ENCODE measurements around the gene COL9A3. TPM values are rescaled to one million over a fixed set of nuclear protein-coding genes. Genes with fewer than 3 reads are reported as not detected.

Gene COL9A3
- 115 to 136 TPM (median 123 TPM) in 3 replicates for total RNA-seq (2021)
- Bru-seq, nascent RNA, result percentile 46 among the genes with signal in this experiment
- long read RNA-seq, experiment 1, transcript COL9A3-215 (32 exons, 2,497 nt), result major isoform, 125 of 228 reads
- long read RNA-seq, experiment 1, partial matches to known transcripts, result 47 of 228 reads
- long read RNA-seq, experiment 1, other reads (novel, unspliced or antisense), result 53 of 228 reads
- long read RNA-seq, experiment 2, partial matches to known transcripts, result 23 of 55 reads
- long read RNA-seq, experiment 2, other reads (novel, unspliced or antisense), result 28 of 55 reads
- long read RNA-seq, experiment 3, partial matches to known transcripts, result 3 of 7 reads
- long read RNA-seq, experiment 3, other reads (novel, unspliced or antisense), result 4 of 7 reads

GRCh38 chr20:62816884-62817873 lies at the start of gene COL9A3:
TSS of gene COL9A3 (plus strand) at chr20:62817050. CDS start at chr20:62817065, 15 bp downstream.
- no peak for TF ChIP-seq AR (CRISPR knock-in tag; IDR thresholded peaks at IDR 0.05)
- no peak for TF ChIP-seq IRF2 (CRISPR knock-in tag; IDR thresholded peaks at IDR 0.05; ENCODE audit: borderline replicate concordance, low read depth)
- TF ChIP-seq FOXP4 (CRISPR knock-in tag; IDR thresholded peaks at IDR 0.05), result peak; percentile 56; the same call in 1 of the 2 replicates
- TF ChIP-seq ETV6 (CRISPR knock-in tag; IDR thresholded peaks at IDR 0.05), result 0 out of 2 replicates have a peak, but pooled peaks have one; percentile 12
- no peak for TF ChIP-seq SMAD4 (CRISPR knock-in tag; IDR thresholded peaks at IDR 0.05)
- no peak for TF ChIP-seq CREB1 (CRISPR knock-in tag; IDR thresholded peaks at IDR 0.05)
- TF ChIP-seq ATF1 (CRISPR knock-in tag; IDR thresholded peaks at IDR 0.05), result no peak
- no peak for TF ChIP-seq PREB (CRISPR knock-in tag; IDR thresholded peaks at IDR 0.05; ENCODE audit: borderline replicate concordance)
- 0 out of 2 replicates have a peak, but pooled peaks have one; percentile 34 for TF ChIP-seq E2F5 (CRISPR knock-in tag; IDR thresholded peaks at IDR 0.05)
- ATAC-seq (peak; percentile 10), DNase-seq (ENCODE audit: low spot score) (peak; percentile 50)
- H3K27ac Mint-ChIP-seq, result 0 out of 2 replicates have a peak within 1 kb of the TSS, but pooled peaks have one; percentile 76
- H3K4me1 Mint-ChIP-seq, result peaks cover 14% of the 10 kb centered on the region
- ChIA-PET CTCF (interaction anchor here (1.0 to 3.3 kb wide), 7 partner anchors 10 to 214 kb away, joined by 3 to 16 read pairs (median 7); partner anchors contain the start of gene NTSR1), POLR2A (interaction anchor here (1.1 to 2.2 kb wide), 3 partner anchors 8 to 174 kb away, joined by 3 to 12 read pairs (median 4); partner anchors contain the start of genes MRGBP and SLCO4A1)
- peak within 1 kb of the TSS; percentile 65 for H3K4me3 Mint-ChIP-seq
- no peaks in the 10 kb centered on the region; the same call in 1 of the 2 replicates for H3K27me3 Mint-ChIP-seq (ENCODE audit: low read depth)
- no peaks in the 10 kb centered on the region for H3K36me3 Mint-ChIP-seq
- no peaks in the 10 kb centered on the region for H3K9me3 Mint-ChIP-seq

- H3K4me3 Mint-ChIP-seq, result no peak overlapping the region
- POLR2A ChIA-PET, result interaction anchor here (0.7 kb wide), 1 partner anchor 23 kb away, joined by 3 read pairs; no protein-coding TSS in a partner anchor
- TF ChIP-seq FOXP4 (CRISPR knock-in tag; IDR thresholded peaks at IDR 0.05), result no peak
- no peak for TF ChIP-seq SP1 (CRISPR knock-in tag; conservative IDR thresholded peaks at IDR 0.05)
- TF ChIP-seq TEAD4 (CRISPR knock-in tag; IDR thresholded peaks at IDR 0.05), result no peak
- no peak for TF ChIP-seq ZBTB43 (CRISPR knock-in tag; IDR thresholded peaks at IDR 0.05)
- no peak for TF ChIP-seq E2F5 (CRISPR knock-in tag; IDR thresholded peaks at IDR 0.05)
- no peak for TF ChIP-seq EMX1 (CRISPR knock-in tag; IDR thresholded peaks at IDR 0.05)
Measured at GRCh38 chr20:62768234-62768546, 48.7 kb upstream of the COL9A3 start.

More at GRCh38 chr20:62768234-62768546, 48.7 kb upstream of the COL9A3 start:
- Mint-ChIP-seq H3K27me3 (ENCODE audit: low read depth) (no peaks in the 10 kb centered on the region), H3K4me1 (0 out of 2 replicates have a peak, but pooled peaks cover 2% of the 10 kb centered on the region), H3K27ac (no peak overlapping the region), H3K9me3 (no peaks in the 10 kb centered on the region), H3K36me3 (no peaks in the 10 kb centered on the region)
- DNase-seq (ENCODE audit: low spot score), result no peak
- CTCF ChIA-PET, result interaction anchor here (1.2 to 1.7 kb wide), 3 partner anchors 14 to 61 kb away, joined by 4 to 6 read pairs (median 5); no protein-coding TSS in a partner anchor
- no peak for ATAC-seq

Data from WTC11 (cell line).